Activated CD4-positive, alpha-beta T cell treated with anti-CD3 and anti-CD28 coated beads for 4 hours (primary cell): ENCODE data around the gene KRTAP6-2.

Experiments
- DNase-seq, 2 donors: peaks; one replicate each; pipeline ENCODE4 v3.0.0-alpha.2; 2020

Gene KRTAP6-2

DNA sequence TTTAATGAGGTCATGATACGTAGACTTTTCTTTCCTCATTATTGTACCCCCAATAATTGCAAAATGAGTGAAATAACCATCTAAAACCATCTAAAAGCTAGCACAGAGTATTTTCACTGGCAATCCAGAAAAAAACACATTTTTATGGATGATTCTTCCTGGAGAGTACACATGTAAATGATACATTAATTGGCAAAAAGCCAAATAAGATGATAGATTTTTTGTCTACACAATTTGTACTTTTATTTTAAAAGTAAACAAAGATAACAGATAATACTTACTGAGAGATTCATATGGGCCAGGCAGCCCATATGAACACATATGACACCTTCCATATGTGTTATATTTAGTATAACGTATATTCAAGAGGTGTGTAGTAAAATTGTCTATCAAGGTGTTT is 35.1 kb downstream of the KRTAP6-2 start:
- DNase-seq = no peak

DNA sequence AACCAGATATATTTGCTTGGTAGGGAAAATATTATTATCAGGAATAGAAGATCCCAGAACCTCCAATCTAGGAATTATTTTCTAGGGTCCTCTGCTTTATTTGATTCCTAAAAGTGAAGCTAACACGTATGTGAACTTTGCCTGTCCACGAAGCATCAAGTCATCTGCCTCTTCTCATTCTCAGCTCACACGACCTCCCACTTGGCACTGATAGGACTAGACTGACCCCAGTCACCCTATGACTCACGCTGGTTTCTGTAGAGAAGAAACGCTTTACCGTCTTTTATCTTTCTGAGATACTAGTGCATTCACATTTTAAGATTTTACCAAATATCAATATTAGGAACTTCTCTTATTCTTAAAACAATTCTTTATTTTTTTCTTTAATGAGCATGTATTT is 35.6 kb downstream of the KRTAP6-2 start:
- no peak for DNase-seq

DNA sequence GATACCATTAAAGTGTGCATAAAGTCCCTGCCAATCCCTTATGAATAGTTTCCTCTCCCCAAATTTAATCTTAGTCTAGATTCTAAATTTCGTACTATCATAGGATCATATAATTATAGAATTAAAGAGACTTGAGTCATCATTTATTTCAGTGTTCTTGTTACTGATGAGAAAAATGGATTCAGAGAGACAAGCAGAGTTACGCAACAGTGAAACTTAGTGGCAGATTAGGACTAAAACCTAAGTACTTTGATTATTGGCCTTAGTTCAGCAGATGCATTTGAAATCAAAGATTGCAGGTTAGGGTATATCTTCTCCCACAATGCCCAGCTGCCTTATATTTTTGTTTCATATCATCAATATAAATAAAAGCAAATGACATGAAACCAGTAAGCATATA is 36.7 kb downstream of the KRTAP6-2 start:
- no peak for DNase-seq

DNA sequence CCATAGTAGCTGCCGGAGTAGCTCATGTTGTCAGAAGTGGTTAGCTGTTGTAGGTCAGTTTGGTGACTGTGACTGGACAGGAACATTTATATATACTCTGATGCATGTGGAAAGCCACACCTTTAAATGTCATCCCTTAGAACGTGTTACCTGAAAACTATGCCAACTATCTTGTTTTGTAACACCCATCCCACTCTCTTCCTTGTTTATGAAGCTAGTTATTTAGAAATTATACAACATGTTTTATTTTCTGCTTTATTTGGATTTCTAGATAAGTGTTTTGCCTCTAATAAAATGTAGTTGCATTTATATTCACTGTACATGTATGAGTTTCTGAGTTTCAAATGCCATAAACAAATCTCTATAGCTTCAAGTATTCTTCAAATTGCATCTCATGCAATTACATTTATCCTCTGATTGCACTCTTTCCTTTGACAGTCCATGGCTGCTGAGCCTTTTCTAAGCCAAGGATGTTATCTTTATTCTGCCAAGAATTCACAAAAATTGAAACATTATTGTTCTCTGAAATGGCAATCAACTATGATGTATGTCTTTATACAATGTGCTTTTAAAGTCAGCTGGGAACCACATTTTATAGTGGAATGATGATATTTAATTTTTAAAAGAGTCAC is 37.3 kb downstream of the KRTAP6-2 start, which contains the start of gene KRTAP19-7:
TSS of gene KRTAP19-7 (minus strand) at position 51 of the 632 bp plus-strand sequence. CDS start at position 26, 25 bp downstream.
- DNase-seq = no peak

DNA sequence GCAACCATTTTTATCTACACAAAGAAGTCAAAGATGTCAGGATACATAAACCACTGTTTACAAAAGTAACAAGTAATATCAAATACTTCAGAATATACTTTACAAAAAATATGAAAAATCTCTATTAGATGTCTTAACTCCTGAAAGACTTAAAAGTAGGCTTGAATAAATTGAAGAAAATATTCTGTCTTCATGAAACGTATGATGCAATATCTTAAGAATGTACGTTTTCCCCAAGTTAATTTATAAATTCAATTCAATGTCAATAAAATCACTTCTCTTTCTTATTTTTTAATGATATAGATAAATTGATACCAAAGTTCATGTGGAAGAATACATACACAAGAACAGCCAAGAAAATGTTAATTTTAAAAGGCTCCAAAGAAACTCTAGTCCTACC is 43.6 kb downstream of the KRTAP6-2 start:
- DNase-seq = no peak

DNA sequence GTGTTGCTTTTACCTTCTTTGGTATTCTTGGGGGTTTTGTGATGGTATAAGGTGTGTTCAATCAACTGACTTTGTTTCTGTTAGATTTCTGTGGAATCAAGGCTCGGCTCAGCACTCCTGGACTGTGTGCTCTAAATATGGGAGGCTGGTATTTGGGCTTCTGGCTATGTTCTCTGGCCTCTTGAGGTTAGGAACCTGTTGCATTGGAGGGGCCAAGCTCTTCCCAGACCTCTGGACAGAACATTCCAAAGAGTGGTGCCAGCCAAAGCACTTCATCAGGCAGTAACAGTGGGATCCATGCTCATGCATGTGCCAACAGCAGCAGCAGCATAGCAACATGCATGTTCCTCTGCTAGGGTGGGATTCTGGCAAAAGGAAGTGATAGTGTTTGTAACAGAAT is 45.9 kb downstream of the KRTAP6-2 start:
- DNase-seq = no peak
